Liver (tissue), 3 donors: ENCODE data around the gene ALCAM.

Source experiments
- ATF3 ChIP-seq: IDR thresholded peaks from 2 replicates; pipeline ENCODE4 v1.6.1; 2016; ENCODE audit warnings: antibody characterized with exemption
- EGR1 ChIP-seq, 2 donors: IDR thresholded peaks; 2 replicates each; pipeline ENCODE4 v1.6.1; 2016 to 2018; ENCODE audit warnings: antibody characterized with exemption in 2 of 2, low read depth in 2 of 2
- GABPA ChIP-seq, 2 donors: IDR thresholded peaks in 1 of 2; conservative IDR thresholded peaks in 1 of 2; 2 replicates each; pipeline ENCODE4 v1.6.1; 2016; ENCODE audit warnings: antibody characterized with exemption in 2 of 2, mild to moderate bottlenecking in 1 of 2, moderate library complexity in 1 of 2
- HNF4G ChIP-seq: IDR thresholded peaks from 2 replicates; pipeline ENCODE4 v1.6.1; 2016; ENCODE audit warnings: antibody characterized with exemption
- JUND ChIP-seq, 2 donors: IDR thresholded peaks; 2 replicates each; pipeline ENCODE4 v1.6.1; 2016; ENCODE audit warnings: antibody characterized with exemption in 2 of 2
- MAX ChIP-seq: IDR thresholded peaks from 2 replicates; pipeline ENCODE4 v1.6.1; 2016; ENCODE audit warnings: antibody characterized with exemption
- NR2F2 ChIP-seq: IDR thresholded peaks from 2 replicates; pipeline ENCODE4 v1.6.1; 2016; ENCODE audit warnings: antibody characterized with exemption
- RAD21 ChIP-seq, 2 donors: IDR thresholded peaks; 2 replicates each; pipeline ENCODE4 v1.6.1; 2016; ENCODE audit warnings: antibody characterized with exemption in 2 of 2, mild to moderate bottlenecking in 2 of 2
- SP1 ChIP-seq: IDR thresholded peaks from 2 replicates; pipeline ENCODE4 v1.6.1; 2018; ENCODE audit warnings: antibody characterized with exemption, mild to moderate bottlenecking
- TAF1 ChIP-seq: conservative IDR thresholded peaks from 2 replicates; pipeline ENCODE4 v1.6.1; 2016; ENCODE audit warnings: antibody characterized with exemption, mild to moderate bottlenecking
- YY1 ChIP-seq: IDR thresholded peaks from 2 replicates; pipeline ENCODE4 v1.6.1; 2016; ENCODE audit warnings: antibody characterized with exemption, mild to moderate bottlenecking
- TF ChIP-seq, protein P1 (sequence below): fragments of 150-350 bp; IDR thresholded peaks from 2 replicates; pipeline ENCODE4 v1.5.1; 2017; ENCODE audit warnings: improper control_type of control experiment, low read depth, low read length; ENCODE audit not compliant: missing input control
- TF ChIP-seq, protein P2 (sequence below): IDR thresholded peaks from 2 replicates; pipeline ENCODE4 v1.6.1; 2016; ENCODE audit warnings: antibody characterized with exemption, mild to moderate bottlenecking
- TF ChIP-seq, protein P3 (sequence below): IDR thresholded peaks from 2 replicates; pipeline ENCODE4 v1.6.1; 2016; ENCODE audit warnings: antibody characterized with exemption
- donor health status: healthy.
- donor health status: healthy.

- TF ChIP-seq, protein P1, sequence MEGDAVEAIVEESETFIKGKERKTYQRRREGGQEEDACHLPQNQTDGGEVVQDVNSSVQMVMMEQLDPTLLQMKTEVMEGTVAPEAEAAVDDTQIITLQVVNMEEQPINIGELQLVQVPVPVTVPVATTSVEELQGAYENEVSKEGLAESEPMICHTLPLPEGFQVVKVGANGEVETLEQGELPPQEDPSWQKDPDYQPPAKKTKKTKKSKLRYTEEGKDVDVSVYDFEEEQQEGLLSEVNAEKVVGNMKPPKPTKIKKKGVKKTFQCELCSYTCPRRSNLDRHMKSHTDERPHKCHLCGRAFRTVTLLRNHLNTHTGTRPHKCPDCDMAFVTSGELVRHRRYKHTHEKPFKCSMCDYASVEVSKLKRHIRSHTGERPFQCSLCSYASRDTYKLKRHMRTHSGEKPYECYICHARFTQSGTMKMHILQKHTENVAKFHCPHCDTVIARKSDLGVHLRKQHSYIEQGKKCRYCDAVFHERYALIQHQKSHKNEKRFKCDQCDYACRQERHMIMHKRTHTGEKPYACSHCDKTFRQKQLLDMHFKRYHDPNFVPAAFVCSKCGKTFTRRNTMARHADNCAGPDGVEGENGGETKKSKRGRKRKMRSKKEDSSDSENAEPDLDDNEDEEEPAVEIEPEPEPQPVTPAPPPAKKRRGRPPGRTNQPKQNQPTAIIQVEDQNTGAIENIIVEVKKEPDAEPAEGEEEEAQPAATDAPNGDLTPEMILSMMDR, result no peak
- TF ChIP-seq TAF1 (no peak), EGR1 (IDR thresholded peaks at IDR 0.05; ENCODE audit: low read depth in 2 of 2) (no peak), NR2F2 (no peak), JUND (IDR thresholded peaks at IDR 0.05) (no peak), ATF3 (no peak), HNF4G (no peak), YY1 (no peak), MAX (no peak), SP1 (no peak), RAD21 (IDR thresholded peaks at IDR 0.05) (no peak), GABPA (IDR thresholded peaks at IDR 0.05 in 1 of 2, conservative IDR thresholded peaks at IDR 0.05 in 1 of 2) (no peak)
- TF ChIP-seq, protein P2, sequence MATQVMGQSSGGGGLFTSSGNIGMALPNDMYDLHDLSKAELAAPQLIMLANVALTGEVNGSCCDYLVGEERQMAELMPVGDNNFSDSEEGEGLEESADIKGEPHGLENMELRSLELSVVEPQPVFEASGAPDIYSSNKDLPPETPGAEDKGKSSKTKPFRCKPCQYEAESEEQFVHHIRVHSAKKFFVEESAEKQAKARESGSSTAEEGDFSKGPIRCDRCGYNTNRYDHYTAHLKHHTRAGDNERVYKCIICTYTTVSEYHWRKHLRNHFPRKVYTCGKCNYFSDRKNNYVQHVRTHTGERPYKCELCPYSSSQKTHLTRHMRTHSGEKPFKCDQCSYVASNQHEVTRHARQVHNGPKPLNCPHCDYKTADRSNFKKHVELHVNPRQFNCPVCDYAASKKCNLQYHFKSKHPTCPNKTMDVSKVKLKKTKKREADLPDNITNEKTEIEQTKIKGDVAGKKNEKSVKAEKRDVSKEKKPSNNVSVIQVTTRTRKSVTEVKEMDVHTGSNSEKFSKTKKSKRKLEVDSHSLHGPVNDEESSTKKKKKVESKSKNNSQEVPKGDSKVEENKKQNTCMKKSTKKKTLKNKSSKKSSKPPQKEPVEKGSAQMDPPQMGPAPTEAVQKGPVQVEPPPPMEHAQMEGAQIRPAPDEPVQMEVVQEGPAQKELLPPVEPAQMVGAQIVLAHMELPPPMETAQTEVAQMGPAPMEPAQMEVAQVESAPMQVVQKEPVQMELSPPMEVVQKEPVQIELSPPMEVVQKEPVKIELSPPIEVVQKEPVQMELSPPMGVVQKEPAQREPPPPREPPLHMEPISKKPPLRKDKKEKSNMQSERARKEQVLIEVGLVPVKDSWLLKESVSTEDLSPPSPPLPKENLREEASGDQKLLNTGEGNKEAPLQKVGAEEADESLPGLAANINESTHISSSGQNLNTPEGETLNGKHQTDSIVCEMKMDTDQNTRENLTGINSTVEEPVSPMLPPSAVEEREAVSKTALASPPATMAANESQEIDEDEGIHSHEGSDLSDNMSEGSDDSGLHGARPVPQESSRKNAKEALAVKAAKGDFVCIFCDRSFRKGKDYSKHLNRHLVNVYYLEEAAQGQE, result no peak
- TF ChIP-seq, protein P3, sequence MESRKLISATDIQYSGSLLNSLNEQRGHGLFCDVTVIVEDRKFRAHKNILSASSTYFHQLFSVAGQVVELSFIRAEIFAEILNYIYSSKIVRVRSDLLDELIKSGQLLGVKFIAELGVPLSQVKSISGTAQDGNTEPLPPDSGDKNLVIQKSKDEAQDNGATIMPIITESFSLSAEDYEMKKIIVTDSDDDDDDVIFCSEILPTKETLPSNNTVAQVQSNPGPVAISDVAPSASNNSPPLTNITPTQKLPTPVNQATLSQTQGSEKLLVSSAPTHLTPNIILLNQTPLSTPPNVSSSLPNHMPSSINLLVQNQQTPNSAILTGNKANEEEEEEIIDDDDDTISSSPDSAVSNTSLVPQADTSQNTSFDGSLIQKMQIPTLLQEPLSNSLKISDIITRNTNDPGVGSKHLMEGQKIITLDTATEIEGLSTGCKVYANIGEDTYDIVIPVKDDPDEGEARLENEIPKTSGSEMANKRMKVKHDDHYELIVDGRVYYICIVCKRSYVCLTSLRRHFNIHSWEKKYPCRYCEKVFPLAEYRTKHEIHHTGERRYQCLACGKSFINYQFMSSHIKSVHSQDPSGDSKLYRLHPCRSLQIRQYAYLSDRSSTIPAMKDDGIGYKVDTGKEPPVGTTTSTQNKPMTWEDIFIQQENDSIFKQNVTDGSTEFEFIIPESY, result no peak
These were observed 63.7 kb downstream of the ALCAM start for GRCh38 chr3:105430455-105430854.
